Activated CD8-positive, alpha-beta memory T cell treated with anti-CD3 and anti-CD28 coated beads, Interleukin-2, amount 50 U/mL, for 1 hour (primary cell): ENCODE results near the gene TRUB2.
"Not testable (repeated sequence)": the region's sequence is repeated elsewhere in the genome, so short reads cannot be mapped to it uniquely, and the experiment has no call there.

Source experiments
- DNase-seq: peaks from one replicate; pipeline ENCODE4 v3.0.0-alpha.2; 2020; ENCODE audit errors: extremely low read depth

Gene TRUB2

DNA sequence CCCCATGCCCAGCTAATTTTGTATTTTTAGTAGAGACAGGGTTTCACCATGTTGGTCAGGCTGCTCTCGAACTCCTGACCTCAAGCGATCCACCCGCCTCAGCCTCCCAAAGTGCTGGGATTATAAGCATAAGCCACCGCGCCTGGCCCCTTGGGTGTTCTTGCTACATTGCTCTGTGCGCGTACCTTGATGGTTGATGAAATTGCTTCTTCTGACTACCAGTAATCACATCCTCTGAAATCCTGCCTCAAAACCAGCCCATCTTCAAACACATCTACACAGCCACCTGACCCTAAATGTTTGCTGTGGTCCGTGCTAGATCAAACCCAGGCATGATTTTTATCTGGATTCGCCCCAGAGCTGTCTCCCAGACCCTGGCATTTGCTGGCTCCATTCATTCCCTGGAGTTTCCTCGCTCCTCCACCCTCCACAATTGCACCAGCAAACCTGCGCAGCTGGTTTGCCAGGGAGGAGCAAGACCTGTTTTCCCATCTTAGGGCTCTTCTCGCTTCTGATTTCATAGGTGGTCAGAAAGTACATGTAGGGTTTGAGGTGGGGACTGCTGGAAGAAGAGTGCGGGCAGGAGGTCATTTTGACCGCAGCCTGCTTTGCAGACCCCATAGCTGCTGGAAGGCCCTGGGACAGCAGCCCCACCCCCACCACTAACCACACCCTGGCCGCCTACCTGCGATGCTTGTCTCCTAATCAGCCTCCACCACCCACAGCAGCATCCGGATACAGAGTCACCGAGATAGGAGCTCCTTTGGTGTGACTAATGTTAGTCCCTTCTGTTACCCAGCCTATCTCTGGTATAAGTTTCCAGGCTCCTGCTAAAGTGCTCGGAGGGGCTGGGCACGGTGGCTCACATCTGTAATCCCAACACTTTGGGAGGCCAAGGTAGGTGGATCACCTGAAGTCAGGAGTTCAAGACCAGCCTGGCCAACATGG, 23.4 kb downstream of the TRUB2 start:
- no peak for DNase-seq

DNA sequence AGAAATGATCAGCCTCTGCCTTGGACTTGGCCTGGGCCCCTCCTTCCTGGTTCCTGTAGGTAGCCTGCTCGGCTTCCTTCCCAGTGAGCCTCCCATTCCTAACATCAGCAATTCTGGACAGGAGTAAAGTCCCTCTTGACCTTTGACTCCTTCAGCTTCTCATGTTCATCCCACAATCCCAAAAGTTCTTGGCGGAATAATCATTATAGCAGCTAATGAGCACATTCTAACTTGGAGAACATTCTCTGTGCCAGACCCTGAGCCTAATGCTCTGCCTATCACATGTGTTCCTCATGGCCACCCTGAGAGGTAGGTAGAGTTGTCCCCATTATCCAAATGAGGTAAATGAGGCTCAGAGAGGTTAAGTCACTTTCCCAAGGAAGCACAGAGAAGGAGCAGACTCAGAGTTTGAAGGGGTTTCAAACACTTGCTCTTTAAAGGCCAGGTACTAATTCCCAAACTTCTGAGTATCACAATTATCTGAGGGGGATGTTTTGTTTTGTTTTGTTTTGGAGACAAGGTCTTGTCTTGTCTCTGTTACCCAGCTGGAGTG, 24.9 kb downstream of the TRUB2 start:
- DNase-seq = no peak

DNA sequence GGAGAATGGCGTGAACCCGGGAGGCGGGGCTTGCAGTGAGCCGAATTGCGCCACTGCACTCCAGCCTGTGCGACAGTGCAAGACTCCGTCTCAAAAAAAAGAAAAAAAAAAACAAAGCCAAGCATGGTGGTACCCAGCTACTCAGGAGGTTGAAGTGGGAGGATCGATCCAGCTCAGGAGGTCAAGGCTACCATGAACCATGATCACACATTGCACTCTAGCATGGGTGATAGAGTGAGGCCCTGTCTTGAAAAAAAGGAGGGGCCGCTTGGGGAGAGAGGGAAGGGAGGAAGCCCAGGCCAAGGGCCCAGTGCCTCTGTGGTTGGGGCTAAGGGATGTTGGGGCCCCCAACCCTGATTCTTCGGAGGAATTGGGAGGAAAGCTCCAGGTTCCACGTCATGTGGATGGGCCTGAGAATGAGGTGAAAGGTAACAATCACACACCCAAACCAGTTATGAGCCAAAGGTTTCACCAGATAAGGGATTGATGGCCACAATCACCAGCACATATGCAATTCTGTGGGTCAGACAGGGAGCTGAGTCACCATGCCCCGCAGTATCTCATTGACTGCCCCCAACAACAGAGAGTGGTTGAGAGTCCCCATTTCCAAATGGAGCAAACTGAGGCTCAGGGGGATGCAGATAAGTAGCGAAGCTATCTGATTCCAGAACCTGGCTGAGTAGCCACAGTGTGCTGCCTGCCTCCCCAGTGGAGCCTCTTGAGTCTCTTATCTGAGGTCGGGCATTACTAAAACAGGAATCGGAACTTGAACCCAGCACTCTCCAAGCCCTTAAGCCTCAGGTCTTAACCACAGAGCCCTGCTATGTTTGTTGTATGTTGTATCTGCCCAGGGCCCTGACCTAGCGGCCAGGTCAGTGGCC, 25.7 kb downstream of the TRUB2 start:
- no peak for DNase-seq

DNA sequence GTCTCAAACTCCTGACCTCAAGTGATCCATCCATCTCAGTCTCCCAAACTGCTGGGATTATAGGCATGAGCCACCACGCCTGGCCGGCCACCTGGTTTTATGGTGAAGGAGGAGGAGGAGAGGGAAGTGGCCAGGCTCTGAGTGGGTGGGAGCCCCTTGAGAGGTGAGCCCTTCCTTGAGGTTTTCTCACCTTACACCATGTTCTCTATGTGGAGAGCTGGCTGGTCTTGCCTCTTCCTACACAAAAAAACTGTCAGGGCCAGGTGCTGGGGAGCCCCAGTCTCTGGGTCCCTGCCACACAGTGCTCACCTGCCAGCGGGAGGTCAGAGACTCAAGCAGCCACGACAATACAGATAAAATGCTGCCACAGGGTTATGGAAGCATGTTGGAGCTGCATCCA, 28.1 kb downstream of the TRUB2 start:
- no peak for DNase-seq

DNA sequence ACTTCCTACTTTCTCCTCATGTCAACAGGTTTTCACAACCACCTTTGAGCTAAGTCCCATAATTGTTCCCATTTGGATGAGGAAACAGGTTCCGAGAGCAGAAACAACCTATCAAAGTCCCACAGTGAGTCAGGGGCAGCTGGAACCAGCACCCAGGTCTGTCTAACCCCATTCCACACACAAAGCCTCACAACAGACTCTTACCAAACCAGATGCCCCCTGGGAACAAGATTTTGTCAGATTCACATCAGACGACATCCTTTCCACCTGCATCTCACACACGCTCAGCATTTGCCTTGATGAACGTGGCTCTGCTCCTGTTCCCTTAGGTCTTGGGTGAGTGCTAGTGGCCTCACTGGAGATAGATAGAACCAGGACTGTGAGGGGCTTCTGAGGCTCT, 29.2 kb downstream of the TRUB2 start:
- no peak for DNase-seq

DNA sequence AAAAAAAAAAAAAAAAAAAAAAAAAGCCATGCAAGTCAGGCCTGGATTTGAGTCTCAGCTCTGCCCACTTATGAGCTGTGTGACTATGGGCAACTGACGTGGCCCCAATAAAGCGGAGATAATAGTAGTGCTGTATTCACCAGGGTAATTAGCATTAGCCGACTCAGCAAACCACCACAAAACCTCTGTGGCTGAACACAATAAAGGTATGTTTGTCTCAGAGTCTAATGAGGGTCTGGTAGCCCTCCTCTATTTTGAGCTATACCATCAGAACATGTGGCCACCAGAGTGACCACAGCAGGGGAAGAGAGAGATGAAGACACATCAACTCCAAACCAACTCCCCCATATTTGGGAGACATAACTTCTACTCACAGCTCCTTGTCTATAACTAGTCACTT, 30.2 kb downstream of the TRUB2 start:
- DNase-seq = no peak

DNA sequence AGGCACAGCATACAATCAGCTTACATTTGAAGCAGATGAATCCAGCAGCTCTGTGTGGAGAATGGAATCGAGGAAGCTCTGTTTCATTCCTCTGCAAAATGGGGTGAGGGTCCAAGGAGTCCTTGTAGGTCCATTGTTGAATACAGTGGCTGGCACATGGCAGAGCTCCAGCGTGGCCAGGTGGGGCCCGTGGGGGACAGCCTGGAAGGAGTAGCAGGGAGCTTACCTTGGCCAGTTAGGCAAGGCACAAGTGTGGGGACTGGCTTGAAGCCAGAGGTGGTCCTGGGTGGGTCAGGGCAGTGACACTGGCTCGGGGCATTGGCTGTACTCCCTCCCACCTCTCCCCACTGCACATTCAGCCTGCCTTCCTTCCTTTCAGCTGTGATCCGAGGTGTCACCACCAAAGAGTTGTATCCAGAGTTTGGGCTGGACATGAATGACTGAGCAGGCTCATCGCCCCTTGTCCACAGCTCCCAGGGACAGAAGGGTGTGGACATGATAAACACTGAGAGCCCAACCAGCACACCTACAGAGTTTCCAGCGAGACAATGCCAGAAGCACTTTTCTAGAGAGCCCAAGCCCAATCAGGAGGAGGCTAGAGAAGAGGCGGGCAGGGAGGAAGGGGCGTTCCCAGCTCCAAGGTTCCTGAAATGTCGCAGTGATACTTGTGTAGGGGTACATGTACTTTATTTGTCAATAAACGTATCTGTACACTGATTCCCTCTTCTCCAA, 33.8 kb downstream of the TRUB2 start:
- no peak for DNase-seq

DNA sequence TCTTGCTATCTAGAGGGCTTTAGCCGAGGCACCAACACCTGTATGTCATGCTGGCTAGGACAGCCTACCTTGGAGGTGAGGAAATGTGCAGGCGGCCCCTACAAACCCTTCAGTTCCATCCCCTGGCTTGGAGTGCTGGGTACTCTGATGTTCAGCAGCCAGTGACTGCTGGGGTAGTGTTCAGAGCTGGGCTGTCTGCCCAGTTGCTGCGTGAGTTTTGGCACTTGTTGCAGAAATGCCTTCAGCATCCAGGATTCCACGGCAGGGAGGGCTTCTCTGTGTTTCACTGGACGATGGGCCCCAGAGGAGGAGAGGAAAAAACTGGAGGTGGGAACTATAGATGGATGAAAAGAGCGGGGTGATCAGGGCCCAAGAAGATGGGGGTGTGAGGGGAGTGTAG, 35.8 kb downstream of the TRUB2 start:
- no peak for DNase-seq

DNA sequence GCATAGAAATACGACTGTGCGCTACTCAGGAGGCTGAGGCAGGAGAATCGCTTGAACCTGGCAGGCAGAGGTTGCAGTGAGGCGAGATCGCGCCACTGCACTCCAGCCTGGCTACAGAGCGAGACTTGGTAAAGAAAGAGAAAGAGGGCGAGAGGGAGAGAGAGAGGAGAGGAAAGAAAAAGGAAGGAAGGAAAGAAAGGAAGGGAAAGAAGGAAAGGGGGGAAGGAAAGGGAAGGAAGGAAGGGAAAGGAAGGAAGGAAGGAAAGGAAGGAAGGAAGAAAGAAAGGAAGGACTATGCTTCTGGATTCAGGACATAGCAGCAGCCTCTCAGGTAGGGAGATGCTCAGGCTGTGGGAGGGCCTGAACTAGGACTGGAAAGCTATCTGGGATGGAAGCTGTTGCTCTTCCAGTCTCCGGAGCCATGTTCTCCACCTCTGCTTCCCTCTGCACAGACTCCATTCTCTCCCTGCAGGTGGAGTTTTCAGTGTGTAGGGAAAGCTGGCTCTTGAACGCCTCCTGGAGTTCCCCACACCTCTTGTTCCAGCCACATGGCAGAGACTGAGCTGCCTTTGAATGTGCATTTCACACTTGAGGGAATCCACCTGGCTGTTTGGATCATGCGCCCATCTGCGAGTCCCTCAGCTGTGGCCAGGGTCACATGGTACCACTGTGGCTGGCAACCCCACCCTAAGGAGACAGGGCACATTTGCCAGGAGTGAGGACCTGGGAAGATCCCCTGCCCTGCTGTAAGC, 37.0 kb downstream of the TRUB2 start:
- no peak for DNase-seq

DNA sequence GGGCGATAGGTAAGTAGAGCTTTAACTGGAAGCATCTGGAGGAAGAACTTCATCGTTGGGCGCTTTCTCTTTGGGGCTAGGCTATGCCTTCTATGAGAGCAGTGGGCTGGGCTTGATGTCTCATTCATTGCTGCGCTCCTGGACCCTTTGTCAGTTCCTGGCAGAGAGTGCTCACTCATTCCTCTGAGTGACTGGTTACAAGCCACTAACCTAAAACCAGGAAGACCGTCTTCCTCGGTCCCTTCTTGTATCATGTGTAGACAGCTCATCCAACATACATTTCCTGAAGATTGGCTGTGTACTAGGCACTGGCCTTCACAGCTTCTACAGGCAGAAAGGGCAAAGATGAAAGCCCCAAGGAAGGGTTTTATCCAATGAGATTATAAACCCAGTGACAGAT, 39.7 kb downstream of the TRUB2 start:
- no peak for DNase-seq

DNA sequence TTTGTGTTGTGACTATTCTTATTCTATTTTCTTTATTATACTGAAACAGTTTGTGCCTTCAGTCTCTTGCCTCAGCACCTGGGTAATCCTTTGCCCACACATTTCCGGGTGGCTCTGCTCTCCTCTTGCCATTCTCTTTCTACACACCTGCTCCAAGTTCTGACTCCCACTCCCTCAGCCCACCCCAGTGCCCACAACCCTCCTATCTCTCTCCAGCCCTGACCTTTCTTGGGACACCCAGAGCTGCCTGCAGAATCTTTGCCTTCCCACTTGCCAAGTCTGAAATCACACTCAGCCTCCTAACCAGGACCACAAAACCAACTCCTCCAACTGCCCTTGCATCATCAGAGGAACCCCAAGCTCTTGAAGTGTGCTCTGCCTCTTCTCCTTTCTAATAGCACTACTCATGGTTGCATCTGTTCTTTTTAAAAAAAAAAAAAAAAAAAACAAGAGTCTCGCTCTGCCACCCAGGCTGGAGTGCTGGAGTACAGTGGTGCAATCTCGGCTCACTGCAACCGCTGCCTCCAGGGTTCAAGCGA, 42.1 kb downstream of the TRUB2 start:
- no peak for DNase-seq

DNA sequence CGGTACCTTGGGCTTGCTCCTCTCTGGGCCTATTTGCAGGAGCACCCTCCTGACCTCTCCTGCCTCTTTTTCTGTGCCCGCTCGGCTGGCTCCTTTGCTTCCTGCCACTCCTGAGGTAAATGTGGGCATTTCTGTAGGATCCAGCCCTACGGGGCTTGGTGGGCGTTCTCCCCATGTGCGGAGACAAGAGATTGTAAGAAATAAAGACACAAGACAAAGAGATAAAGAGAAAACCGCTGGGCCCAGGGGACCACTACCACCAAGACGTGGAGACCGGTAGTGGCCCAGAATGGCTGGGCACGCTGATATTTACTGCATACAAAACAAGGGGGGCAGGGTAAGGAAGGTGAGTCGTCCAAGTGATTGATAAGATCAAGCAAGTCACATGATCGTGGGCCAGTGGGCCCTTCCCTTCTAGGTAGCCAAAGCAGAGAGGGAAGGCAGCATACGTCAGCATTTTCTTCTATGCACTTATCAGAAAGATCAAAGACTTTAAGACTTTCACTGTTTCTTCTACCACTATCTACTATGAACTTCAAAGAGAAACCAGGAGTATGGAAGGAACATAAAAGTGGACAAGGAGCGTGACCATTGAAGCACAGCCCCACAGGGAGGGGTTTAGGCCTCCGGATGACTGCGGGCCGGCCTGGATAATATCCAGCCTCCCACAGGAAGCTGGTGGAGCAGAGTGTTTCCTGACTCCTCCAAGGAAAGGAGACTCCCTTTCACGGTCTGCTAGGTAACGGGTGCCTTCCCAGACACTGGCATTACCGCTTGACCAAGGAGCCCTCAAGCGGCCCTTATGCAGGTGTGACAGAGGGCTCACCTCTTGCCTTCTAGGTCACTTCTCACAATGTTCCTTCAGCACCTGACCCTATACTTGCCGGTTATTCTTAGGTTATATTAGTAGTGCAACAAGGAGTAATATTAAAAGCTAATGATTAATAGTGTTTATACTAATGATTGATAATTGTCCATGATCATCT, 42.9 kb downstream of the TRUB2 start:
- DNase-seq = not testable (repeated sequence)

DNA sequence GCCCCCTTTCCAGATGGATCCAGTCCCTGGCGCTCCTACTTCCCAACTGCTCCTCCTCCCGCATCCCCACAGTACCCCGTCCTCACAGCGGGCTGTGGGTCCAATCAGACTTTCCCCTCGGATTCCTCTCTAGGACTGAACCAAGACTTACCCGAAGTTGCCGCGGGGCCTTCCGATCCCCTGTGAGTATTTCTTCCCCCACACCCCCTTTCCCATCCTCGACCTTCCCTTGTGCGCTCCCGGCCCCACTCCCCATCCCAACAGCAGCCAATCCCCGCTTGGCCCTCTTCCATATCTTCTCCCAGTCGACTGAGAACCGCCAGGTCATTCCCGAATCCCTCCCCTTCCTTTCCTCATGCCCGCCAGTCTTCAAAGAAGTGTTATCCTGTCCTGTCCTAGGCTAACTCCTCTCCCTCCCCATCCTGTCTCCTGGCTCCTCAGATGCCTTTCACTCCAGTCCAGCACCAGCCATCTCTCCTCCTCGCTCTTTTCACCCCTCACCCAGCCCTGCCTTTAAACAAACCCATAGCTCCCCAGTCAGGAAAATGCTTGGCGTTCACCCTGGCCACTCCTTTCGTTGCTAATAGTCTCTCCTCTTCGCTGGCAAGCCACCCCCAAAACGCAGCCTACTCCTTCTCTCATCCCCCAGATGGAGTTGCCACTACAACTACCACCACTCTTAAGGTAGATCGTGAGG, 45.5 kb downstream of the TRUB2 start:
- no peak for DNase-seq

DNA sequence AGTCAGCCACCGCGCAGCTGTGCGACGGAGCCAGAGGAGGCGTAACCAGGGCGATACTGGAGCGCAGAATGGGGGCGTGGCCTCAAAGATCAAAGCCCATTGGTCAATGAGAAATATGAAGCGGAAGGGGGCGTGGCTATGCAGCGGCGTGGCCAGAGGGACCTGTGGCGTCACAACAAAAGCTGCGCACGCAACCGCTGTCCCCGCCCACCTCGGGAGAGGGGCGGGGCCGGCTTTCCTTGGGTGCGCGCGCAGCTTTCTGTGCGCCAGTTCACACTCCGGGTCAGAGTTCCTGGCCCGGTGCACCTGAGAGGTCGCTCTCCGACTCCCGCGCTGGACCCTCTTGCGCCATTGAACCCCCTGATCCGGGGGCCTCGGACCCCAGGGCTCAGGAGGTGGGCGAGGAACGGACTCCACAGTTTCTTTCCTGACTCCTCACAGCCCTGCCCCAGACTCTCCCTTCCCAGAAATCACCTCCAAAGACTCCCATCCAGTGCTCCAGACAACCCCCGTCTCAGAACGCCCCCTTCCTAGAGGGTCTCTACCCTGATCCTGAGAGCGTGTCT, 46.2 kb downstream of the TRUB2 start, which contains the start of gene SWI5:
Gene SWI5, plus strand, starts transcription at position 269 of the 566 bp plus-strand sequence.
- DNase-seq = peak; percentile 100

DNA sequence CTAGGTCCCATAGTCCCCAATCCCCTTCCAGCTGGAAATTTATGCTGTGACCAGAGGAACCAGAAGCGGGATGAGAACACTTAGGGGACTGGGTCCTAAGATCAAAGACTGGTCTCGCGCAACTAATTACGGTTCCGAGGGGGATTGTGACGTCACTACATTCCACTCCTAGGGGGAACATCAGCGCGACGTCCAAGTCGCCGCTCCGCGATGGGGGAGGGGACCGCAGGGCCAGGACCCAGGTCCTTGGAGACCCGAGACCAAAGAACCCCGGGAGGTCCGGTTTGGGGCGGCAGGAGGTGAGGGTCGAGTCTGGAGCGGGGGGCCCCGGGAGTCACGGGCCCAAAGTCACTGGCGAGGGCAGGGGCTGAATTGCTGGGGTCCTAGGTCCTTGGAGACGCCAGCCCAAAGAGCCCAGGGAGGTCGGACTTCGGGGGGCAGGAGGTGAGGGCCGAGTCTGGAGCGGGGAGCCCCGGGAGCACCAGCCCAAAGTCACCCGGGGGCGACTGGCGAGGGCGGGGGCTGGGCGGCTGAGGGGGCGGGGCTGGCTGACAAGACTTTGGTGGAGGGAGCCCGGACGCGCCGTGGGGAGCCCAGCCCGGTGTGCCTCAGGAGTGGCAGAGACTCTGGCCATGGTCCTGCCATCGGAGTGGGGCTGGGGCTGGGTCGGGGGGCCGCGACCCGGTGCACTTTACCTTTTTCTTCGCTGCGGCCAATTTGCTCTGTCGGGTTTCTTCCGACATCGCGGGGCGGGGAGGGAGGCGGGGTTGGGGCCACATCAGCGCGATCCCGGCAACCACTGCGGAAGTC, 46.8 kb downstream of the TRUB2 start, which contains the start of gene GOLGA2:
Gene GOLGA2, minus strand, starts transcription at position 810 of the 810 bp plus-strand sequence. Its CDS starts 31 bp downstream, at position 779.
- no peak for DNase-seq

DNA sequence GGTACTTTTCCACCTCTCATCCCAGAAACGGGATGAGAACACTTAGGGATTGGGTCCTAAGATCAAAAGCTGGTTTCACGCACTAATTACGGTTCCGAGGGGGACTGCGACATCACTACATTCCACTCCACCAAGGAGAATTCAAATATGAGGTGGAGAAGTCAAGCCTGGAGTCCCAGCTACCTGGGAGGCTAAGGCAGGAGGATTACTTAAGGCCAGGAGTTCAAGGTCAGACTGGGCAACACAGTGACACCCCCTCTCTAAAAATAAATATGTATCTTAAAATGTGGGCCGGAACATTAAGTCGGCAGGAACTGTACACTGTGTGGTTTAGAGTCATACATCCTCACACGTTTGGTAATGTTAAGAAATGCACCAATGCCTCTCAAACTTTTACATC, 48.0 kb downstream of the TRUB2 start:
- no peak for DNase-seq

DNA sequence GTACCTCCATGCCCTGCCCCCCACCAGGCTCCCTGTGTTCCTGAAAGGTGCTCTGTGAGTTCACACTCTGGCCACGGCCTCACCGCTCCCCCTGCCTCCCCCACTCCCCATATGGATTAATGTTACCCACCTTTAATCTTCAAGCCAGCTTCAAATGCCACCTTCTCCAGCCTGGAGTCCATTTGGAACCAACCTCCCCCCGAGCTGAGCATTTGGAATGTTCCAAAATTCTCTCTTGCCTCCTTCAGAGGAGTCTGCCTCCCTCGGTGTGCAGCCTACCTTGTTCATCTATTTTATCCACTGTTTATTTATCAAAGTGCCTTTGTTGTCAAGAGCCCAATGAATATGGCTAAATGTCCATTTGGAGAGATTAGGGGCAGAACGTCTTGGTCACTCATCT, 50.7 kb downstream of the TRUB2 start:
- DNase-seq = no peak
